T47D (cell line): ENCODE data around the gene TSPEAR.
"Not testable (repeated sequence)": the region's sequence is repeated elsewhere in the genome, so short reads cannot be mapped to it uniquely, and the experiment has no call there.

Experiments used
- DNase-seq, 2 experiments: peaks; one replicate each; pipeline versions ENCODE4 v3.0.0 to v3.0.0-alpha.2; 2011 to 2012; ENCODE audit warnings: low read depth in 1 of 2, low spot score in 1 of 2
- JUND ChIP-seq: IDR thresholded peaks from 2 replicates; pipeline ENCODE4 v1.6.1; 2012; ENCODE audit warnings: low read depth
- in situ Hi-C: cut with HindIII; loops from 2 replicates; pipeline ENCODE4 v1.10.0; 2016; ENCODE audit warnings: low sequenced_read_pairs, low pct_unique_long_range_greater_than_20kb

Gene TSPEAR

GRCh38 chr21:44511219-44511937 is 200.0 kb downstream of the TSPEAR start:
- no peak for TF ChIP-seq JUND

GRCh38 chr21:44510508-44511218 is 200.7 kb downstream of the TSPEAR start:
- in situ Hi-C loops: no loop called here

More at GRCh38 chr21:44511219-44511937, 200.0 kb downstream of the TSPEAR start:
- DNase-seq: no peak
- in situ Hi-C loops: no loop called here

GRCh38 chr21:44510109-44510507 is 201.3 kb downstream of the TSPEAR start:
- no peak for DNase-seq
- no peak for TF ChIP-seq JUND
- in situ Hi-C loops: no loop called here

More at GRCh38 chr21:44510508-44511218, 200.7 kb downstream of the TSPEAR start:
- TF ChIP-seq JUND: no peak
- peak; percentile 86 to 87 for DNase-seq

GRCh38 chr21:44509539-44509938 is 201.8 kb downstream of the TSPEAR start:
- in situ Hi-C loops: no loop called here
- TF ChIP-seq JUND: no peak
- peak; percentile 92 for DNase-seq

- in situ Hi-C loops: no loop called here
- TF ChIP-seq JUND: no peak
- DNase-seq: no peak
Observed at GRCh38 chr21:44508711-44509445, 202.5 kb downstream of the TSPEAR start.

GRCh38 chr21:44508426-44508710 is 203.0 kb downstream of the TSPEAR start:
- no peak for TF ChIP-seq JUND
- in situ Hi-C loops: no loop called here
- no peak for DNase-seq

GRCh38 chr21:44507673-44508425 is 203.5 kb downstream of the TSPEAR start:
- no peak for DNase-seq
- in situ Hi-C loops: no loop called here

GRCh38 chr21:44506279-44507255 is 204.8 kb downstream of the TSPEAR start:
- no peak for DNase-seq

More at GRCh38 chr21:44507673-44508425, 203.5 kb downstream of the TSPEAR start:
- no peak for TF ChIP-seq JUND

GRCh38 chr21:44505673-44506278 is 205.6 kb downstream of the TSPEAR start:
- DNase-seq: peak in 1 of 2 experiments; percentile 76
- in situ Hi-C loops: no loop called here
- TF ChIP-seq JUND: no peak

More at GRCh38 chr21:44506279-44507255, 204.8 kb downstream of the TSPEAR start:
- TF ChIP-seq JUND: no peak
- in situ Hi-C loops: no loop called here

- no peak for TF ChIP-seq JUND
- DNase-seq: no peak
- in situ Hi-C loops: no loop called here
Observed at GRCh38 chr21:44503901-44504399, 207.4 kb downstream of the TSPEAR start.

GRCh38 chr21:44503006-44503889 is 208.1 kb downstream of the TSPEAR start:
- in situ Hi-C loops, DNase-seq: not testable (repeated sequence)
